H1 (cell line): Measurements from ENCODE around the gene PSAP.

ENCODE experiments used
- CTCF ChIP-seq, 3 experiments: IDR thresholded peaks; 1 replicate in 2 of 3; 2 replicates in 1 of 3; pipeline versions ENCODE4 v1.5.1 to v1.6.1; 2011; ENCODE audit warnings: low read length in 3 of 3, mild to moderate bottlenecking in 3 of 3, inconsistent platforms in 2 of 3, low read depth in 1 of 3, moderate library complexity in 1 of 3; ENCODE audit not compliant: insufficient read depth in 1 of 3; ENCODE audit errors: control extremely low read depth in 1 of 3
- KDM5A ChIP-seq: fragments of 200-600 bp; IDR thresholded peaks from 2 replicates; pipeline ENCODE4 v1.7.1; 2012; ENCODE audit warnings: mild to moderate bottlenecking, low read length, inconsistent platforms, mixed read lengths
- MAX ChIP-seq: IDR thresholded peaks from 2 replicates; pipeline ENCODE4 v1.6.1; 2012; ENCODE audit warnings: inconsistent platforms
- POLR2AphosphoS5 ChIP-seq: IDR thresholded peaks from 2 replicates; pipeline ENCODE4 v1.6.1; 2011; ENCODE audit warnings: low read depth, low read length
- SAP30 ChIP-seq: fragments of 300-600 bp; sonication (generic); IDR thresholded peaks from 2 replicates; pipeline ENCODE4 v1.7.1; 2012; ENCODE audit warnings: low read length, moderate library complexity, mild to moderate bottlenecking, inconsistent platforms; ENCODE audit not compliant: insufficient read depth, insufficient replicate concordance
- TCF12 ChIP-seq: IDR thresholded peaks from 2 replicates; pipeline ENCODE4 v1.6.1; 2011; ENCODE audit warnings: low read depth, mild to moderate bottlenecking, low read length
- TEAD4 ChIP-seq: IDR thresholded peaks from 2 replicates; pipeline ENCODE4 v1.6.1; 2012; ENCODE audit warnings: low read depth, low read length, inconsistent platforms, mixed read lengths

- TF ChIP-seq CTCF (IDR thresholded peaks at IDR 0.05; ENCODE audit: control extremely low read depth in 1 of 3, insufficient read depth in 1 of 3, low read depth in 1 of 3, low read length in 3 of 3) (no peak), SAP30 (no peak), TEAD4 (no peak), MAX (no peak), POLR2AphosphoS5 (no peak), KDM5A (no peak), TCF12 (no peak)
These were observed 67.0 kb downstream of the PSAP start for GRCh38 chr10:71783917-71784678.
